ENCODE data around the gene CLK1. TPM values are rescaled to one million over a fixed set of nuclear protein-coding genes. Genes with fewer than 3 reads are reported as not detected.

Gene CLK1
- total and polyA plus RNA-seq, 2 of the 13 experiments (the other 11 are each of a cell fraction or from before 2014, with no cell fraction given) = 66.6 to 101 TPM

- TF ChIP-seq BCL3 (CRISPR knock-in tag; IDR thresholded peaks at IDR 0.05) (no peak; the same call in 1 of the 2 replicates), KLF6 (CRISPR knock-in tag; IDR thresholded peaks at IDR 0.05) (peak; percentile 97), U2AF2 (IDR thresholded peaks at IDR 0.05; ENCODE audit: low read depth, low read length) (no peak), FOXP1 (IDR thresholded peaks at IDR 0.05) (no peak), FOXP1 (CRISPR knock-in tag; IDR thresholded peaks at IDR 0.05) (peak; percentile 4; the same call in 1 of the 2 replicates), SMYD3 (CRISPR knock-in tag; IDR thresholded peaks at IDR 0.05) (no peak; the same call in 1 of the 2 replicates), ZNF546 (CRISPR knock-in tag; conservative IDR thresholded peaks at IDR 0.05) (peak; percentile 80; the same call in 1 of the 2 replicates), CHD2 (IDR thresholded peaks at IDR 0.05; ENCODE audit: low read depth, low read length) (peak; percentile 23; the same call in 1 of the 2 replicates), SNAPC2 (CRISPR knock-in tag; IDR thresholded peaks at IDR 0.05) (0 out of 2 replicates have a peak, but pooled peaks have one; percentile 24), SIX4 (CRISPR knock-in tag; IDR thresholded peaks at IDR 0.05) (peak; percentile 86), KDM5B (CRISPR knock-in tag; IDR thresholded peaks at IDR 0.05; ENCODE audit: borderline replicate concordance) (peak; percentile 66; the same call in 1 of the 2 replicates), NFE2L1 (CRISPR knock-in tag; IDR thresholded peaks at IDR 0.05; ENCODE audit: borderline replicate concordance) (no peak), ZNF335 (CRISPR knock-in tag; IDR thresholded peaks at IDR 0.05) (peak; percentile 62; the same call in 1 of the 2 replicates), FOXK1 (CRISPR knock-in tag; IDR thresholded peaks at IDR 0.05; ENCODE audit: borderline replicate concordance, low read depth) (peak; percentile 34; the same call in 1 of the 2 replicates), ZFP82 (CRISPR knock-in tag; IDR thresholded peaks at IDR 0.05; ENCODE audit: borderline replicate concordance) (peak; percentile 95; the same call in 1 of the 2 replicates), ERF (CRISPR knock-in tag; IDR thresholded peaks at IDR 0.05) (peak; percentile 51), SMARCE1 (IDR thresholded peaks at IDR 0.05; ENCODE audit: borderline replicate concordance) (no peak), ZZZ3 (CRISPR knock-in tag; IDR thresholded peaks at IDR 0.05; ENCODE audit: borderline replicate concordance) (peak; percentile 85; the same call in 1 of the 2 replicates), ZNF234 (CRISPR knock-in tag; conservative IDR thresholded peaks at IDR 0.05) (peak; percentile 85; the same call in 1 of the 2 replicates)
- TF ChIP-seq, protein P1, sequence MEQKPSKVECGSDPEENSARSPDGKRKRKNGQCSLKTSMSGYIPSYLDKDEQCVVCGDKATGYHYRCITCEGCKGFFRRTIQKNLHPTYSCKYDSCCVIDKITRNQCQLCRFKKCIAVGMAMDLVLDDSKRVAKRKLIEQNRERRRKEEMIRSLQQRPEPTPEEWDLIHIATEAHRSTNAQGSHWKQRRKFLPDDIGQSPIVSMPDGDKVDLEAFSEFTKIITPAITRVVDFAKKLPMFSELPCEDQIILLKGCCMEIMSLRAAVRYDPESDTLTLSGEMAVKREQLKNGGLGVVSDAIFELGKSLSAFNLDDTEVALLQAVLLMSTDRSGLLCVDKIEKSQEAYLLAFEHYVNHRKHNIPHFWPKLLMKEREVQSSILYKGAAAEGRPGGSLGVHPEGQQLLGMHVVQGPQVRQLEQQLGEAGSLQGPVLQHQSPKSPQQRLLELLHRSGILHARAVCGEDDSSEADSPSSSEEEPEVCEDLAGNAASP (CRISPR knock-in tag; IDR thresholded peaks at IDR 0.05; ENCODE audit: borderline replicate concordance) = peak; percentile 66
- TF ChIP-seq, protein P2, sequence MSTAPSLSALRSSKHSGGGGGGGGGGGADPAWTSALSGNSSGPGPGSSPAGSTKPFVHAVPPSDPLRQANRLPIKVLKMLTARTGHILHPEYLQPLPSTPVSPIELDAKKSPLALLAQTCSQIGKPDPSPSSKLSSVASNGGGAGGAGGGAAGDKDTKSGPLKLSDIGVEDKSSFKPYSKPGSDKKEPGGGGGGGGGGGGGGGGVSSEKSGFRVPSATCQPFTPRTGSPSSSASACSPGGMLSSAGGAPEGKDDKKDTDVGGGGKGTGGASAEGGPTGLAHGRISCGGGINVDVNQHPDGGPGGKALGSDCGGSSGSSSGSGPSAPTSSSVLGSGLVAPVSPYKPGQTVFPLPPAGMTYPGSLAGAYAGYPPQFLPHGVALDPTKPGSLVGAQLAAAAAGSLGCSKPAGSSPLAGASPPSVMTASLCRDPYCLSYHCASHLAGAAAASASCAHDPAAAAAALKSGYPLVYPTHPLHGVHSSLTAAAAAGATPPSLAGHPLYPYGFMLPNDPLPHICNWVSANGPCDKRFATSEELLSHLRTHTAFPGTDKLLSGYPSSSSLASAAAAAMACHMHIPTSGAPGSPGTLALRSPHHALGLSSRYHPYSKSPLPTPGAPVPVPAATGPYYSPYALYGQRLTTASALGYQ (CRISPR knock-in tag; IDR thresholded peaks at IDR 0.05) = 0 out of 2 replicates have a peak, but pooled peaks have one; percentile 36
- TF ChIP-seq, protein P3, sequence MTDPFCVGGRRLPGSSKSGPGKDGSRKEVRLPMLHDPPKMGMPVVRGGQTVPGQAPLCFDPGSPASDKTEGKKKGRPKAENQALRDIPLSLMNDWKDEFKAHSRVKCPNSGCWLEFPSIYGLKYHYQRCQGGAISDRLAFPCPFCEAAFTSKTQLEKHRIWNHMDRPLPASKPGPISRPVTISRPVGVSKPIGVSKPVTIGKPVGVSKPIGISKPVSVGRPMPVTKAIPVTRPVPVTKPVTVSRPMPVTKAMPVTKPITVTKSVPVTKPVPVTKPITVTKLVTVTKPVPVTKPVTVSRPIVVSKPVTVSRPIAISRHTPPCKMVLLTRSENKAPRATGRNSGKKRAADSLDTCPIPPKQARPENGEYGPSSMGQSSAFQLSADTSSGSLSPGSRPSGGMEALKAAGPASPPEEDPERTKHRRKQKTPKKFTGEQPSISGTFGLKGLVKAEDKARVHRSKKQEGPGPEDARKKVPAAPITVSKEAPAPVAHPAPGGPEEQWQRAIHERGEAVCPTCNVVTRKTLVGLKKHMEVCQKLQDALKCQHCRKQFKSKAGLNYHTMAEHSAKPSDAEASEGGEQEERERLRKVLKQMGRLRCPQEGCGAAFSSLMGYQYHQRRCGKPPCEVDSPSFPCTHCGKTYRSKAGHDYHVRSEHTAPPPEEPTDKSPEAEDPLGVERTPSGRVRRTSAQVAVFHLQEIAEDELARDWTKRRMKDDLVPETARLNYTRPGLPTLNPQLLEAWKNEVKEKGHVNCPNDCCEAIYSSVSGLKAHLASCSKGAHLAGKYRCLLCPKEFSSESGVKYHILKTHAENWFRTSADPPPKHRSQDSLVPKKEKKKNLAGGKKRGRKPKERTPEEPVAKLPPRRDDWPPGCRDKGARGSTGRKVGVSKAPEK (CRISPR knock-in tag; IDR thresholded peaks at IDR 0.05; ENCODE audit: borderline replicate concordance) = no peak; the same call in 1 of the 2 replicates
Observed at GRCh38 chr2:200888704-200889625, 24.5 kb upstream of the CLK1 start, which contains the start of the genes NIF3L1 and PPIL3 (continued).
